GM18868 (cell line): ENCODE results near the gene CCDC174.
"Not testable (repeated sequence)": the region's sequence is repeated elsewhere in the genome, so short reads cannot be mapped to it uniquely, and the experiment has no call there.

Source experiments
- ATAC-seq: cut with Tn5 transposase; IDR thresholded peaks from one replicate; pipeline ENCODE4 v1.9.1; 2021; ENCODE audit warnings: mild to moderate bottlenecking, moderate library complexity; ENCODE audit not compliant: unreplicated experiment

CCDC174 gene

DNA sequence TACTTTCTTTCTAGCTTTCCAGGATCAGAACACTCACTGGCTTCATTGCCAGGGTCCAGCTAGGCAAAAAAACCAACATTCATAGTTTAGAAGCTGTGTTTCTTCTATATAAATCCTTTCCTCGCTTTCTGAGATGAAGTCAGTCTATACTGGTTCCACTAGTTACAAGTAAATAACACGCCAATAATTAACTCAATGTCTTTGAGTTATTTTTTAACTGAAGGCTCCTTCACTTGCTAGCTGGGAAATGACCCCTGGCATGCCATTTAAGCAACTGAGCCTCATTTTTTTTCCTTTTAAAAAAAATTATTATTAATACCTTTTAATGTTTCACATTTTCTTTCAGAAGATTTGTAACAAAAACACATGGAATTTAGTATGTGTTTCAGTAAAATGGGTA, 2.1 kb upstream of the CCDC174 start:
- no peak for ATAC-seq

GRCh38 chr3:14650193-14650592, 1.4 kb upstream of the CCDC174 start:
- no peak for ATAC-seq

DNA sequence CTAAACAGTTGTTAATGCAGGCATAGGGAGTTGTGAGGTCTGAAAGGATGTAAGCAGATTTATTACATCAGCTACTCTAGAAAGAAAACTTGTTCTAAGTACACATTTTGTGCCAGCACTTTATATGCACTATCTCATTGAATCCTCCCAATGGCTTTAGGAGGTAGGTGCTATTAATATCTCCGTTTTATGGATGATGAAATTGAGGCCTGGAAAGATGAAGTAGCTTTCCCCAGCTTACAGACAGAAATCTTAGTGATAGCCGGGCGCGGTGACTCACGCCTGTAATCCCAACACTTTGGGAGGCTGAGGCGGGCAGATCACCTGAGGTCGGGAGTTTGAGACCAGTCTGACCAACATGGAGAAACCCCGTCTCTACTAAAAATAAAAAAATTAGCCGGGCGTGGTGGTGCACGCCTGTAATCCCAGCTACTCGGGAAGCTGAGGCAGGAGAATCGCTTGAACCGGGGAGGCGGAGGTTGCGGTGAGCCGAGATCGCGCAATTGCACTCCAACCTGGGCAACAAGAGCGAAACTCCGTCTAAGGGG, 872 bp downstream of the CCDC174 start:
- ATAC-seq: not testable (repeated sequence)

- ATAC-seq: no peak
These were observed 6.0 kb downstream of the CCDC174 start for GRCh38 chr3:14657579-14657978.

DNA sequence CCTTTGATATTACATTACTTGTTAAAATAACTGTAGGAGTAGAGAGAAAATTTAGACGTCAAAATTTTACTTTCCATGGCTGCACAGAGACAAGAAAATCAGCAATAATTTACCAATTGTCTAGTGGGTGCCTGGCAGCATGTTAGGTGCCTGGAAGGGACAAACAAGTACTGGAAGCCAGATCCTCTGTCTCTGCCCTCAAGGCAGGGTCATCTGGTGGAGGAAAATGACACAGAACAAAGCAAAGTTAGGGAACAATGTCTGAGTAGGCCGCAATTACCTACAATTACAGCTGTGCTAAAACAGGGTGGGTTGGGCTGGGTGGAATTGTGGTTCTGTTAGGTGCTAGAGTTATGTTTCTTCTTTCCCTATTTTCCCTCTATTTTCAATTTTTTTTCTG, 7.4 kb downstream of the CCDC174 start:
- ATAC-seq: no peak

DNA sequence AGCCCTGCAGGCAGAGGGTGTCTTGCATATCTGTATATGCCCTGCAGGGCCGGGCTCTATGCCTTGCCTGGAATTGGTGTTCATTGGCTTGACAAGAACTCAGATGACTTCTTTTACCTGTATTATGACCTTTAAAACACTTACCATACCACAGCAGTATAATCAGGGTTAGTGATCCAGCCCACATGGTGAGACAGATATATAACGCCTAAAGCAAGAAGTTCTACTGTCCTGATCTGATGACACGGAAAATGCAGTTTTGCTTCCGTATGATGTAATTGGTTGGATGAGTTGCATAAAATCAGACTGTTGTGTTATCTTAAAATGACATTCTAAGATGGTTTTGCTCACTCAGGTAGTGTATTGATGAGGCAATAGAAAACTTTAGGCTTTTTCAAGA, 9.4 kb downstream of the CCDC174 start:
- no peak for ATAC-seq

DNA sequence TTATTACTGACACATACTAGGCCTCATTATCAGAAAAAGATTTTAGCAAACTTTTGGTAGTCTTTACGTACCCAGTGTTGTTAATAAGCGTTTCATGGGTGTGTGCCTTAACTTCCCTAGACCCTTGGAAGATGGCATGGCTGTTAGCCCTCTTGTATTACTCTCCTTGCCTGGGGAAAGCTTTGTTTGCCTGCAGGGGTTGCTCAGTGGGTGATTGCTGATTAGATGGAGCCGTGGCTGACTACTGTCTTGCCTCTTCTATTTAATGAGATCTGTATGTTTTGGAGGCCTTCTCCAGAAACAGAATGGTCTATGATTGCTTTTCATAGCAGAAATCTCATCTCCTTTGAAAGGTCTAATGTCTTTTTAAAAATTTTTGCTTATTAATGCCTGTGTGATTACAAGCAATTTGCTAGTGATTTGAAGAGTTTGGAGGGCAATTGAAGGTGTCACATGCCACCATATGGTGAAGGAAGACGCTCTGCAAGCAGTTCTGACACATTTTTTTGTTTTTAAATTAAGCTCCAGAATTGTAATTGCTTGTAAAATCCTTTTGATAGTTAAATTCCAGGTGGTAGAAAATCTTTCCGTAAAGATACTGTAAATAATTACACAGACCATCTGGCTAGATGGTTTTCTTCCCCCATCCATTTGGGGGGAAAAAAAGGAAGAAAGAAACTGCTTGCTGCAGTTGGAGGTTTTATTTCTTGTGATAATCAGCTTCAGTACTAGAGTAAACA, 12.0 kb downstream of the CCDC174 start:
- no peak for ATAC-seq

DNA sequence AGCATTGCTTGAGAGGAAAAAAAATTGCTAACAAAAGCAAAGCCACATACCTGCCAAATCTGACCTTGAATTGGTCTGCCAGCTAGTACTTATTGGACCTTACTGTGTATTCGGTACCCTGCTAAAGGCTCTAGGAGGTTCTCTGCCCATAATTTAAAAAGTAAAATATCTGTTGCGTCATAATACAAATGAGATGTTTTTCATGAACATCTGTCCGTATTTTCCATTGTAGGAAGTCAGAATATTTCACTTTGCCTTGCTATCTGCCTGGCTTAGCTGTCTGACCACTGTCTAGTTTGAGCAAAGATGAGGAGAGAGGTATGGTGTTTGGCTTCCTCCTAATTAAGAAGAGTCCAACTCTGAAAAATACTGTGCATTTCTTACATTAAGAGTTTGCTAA, 12.6 kb downstream of the CCDC174 start:
- no peak for ATAC-seq

- peak; percentile 62 for ATAC-seq
These were observed 21.0 kb downstream of the CCDC174 start for GRCh38 chr3:14672588-14672987.

- no peak for ATAC-seq
These were observed 23.3 kb downstream of the CCDC174 start, which contains the start of gene C3orf20 for GRCh38 chr3:14674841-14675240. C3orf20 (plus strand) TSS chr3:14675141; CDS start chr3:14682714, 7,573 bp downstream.

DNA sequence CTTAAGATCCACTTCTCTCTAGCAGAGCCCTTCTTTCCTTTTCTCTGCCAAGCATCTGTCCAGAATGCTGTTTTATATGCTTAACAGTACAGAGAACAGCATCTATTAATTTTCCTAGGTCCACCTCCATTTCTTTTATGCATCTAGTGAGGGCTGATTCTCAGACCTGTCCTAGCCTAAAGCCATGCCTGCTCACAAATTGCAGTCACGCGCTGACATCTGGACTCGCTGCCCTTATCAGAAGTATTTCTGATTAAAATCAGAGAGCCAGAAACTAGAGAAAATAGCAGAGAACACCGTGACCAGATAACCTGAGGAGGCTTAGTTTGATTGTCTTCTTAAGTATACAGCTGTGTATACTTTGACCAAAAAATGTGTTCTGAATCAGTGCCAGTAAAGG, 25.3 kb downstream of the CCDC174 start:
- no peak for ATAC-seq

GRCh38 chr3:14678015-14678503, 26.5 kb downstream of the CCDC174 start:
- no peak for ATAC-seq

GRCh38 chr3:14680115-14680514, 28.6 kb downstream of the CCDC174 start:
- no peak for ATAC-seq

- ATAC-seq: no peak
These were observed 29.2 kb downstream of the CCDC174 start for GRCh38 chr3:14680716-14681115.

GRCh38 chr3:14684447-14684846, 32.9 kb downstream of the CCDC174 start:
- ATAC-seq: no peak

- ATAC-seq: no peak
These were observed 33.6 kb downstream of the CCDC174 start for GRCh38 chr3:14685179-14685578.

- ATAC-seq: no peak
These were observed 35.8 kb downstream of the CCDC174 start for GRCh38 chr3:14687360-14687759.

DNA sequence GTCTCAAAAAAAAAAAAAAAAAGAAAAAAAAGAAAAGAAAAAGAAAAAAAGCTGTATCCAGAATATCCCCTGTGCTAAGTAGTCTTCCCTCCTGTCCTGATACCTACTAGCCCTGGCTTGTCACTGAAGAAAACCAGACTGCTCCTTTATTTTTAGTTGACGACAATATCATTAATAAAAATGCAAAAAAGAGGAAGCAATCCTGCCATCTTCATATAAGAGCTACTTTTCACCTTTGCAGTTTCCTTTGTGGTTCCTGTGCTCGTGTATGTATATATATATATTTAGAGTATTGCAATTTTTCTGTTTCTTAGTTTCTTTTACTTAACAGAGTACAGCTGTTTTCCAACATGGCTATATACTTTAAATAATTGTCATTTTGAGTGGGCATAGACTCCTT, 37.0 kb downstream of the CCDC174 start:
- peak; percentile 41 for ATAC-seq

GRCh38 chr3:14689247-14689980, 37.9 kb downstream of the CCDC174 start:
- no peak for ATAC-seq

DNA sequence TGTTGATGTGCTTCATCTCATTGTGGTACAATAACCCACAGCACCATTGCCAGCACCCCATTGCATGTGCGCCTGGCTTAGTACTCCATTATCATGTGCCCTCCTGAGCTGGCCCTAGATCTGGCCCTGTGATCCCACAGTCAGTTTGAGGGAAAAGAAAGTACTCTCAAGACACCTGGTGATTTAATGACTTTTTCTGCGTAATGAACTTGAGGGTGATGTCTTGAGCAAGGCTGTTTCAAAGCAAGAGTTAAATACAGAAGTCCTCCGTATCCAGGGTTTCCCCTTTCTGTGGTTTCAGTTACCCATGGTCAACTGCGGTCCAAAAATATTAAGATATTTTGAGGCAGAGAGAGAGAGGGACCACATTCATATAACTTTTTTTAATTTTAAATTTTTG, 39.7 kb downstream of the CCDC174 start:
- ATAC-seq: peak; percentile 60

- ATAC-seq: no peak
These were observed 40.2 kb downstream of the CCDC174 start for GRCh38 chr3:14691719-14692118.
